Measurements from ENCODE around the gene FBXW4. TPM values are rescaled to one million over a fixed set of nuclear protein-coding genes. Genes with fewer than 3 reads are reported as not detected.
A peak's percentile ranks its signal among the peaks of the same experiment; 100 is the strongest.

Gene FBXW4
- total and polyA plus RNA-seq, 2 of the 8 experiments (the other 6 are each of a cell fraction or from before 2014, with no cell fraction given) = 29.0 to 32.8 TPM

- 0 out of 4 replicates have a peak, but pooled peaks of 1 of the 2 experiments have one; percentile 5 for TF ChIP-seq RAD21 (IDR thresholded peaks at IDR 0.05 in 1 of 2, conservative IDR thresholded peaks at IDR 0.05 in 1 of 2; ENCODE audit: low read depth in 2 of 2, low read length in 2 of 2)
- TF ChIP-seq ASH2L (IDR thresholded peaks at IDR 0.05; ENCODE audit: low read length) = no peak
Observed at GRCh38 chr10:101614663-101615524, 80.1 kb downstream of the FBXW4 start (continued).

Data from H1 (cell line).